Left lung (tissue), 10 donors: Measurements from ENCODE around the gene DPM1. TPM values are rescaled to one million over a fixed set of nuclear protein-coding genes. Genes with fewer than 3 reads are reported as not detected.

Experiments
- ATAC-seq: fragments of 200-7000 bp; cut with Tn5 transposase; one replicate; pipeline ENCODE4 v1.9.1; 2020; ENCODE audit warnings: moderate library complexity
- DNase-seq, 4 donors: peaks; one replicate each; pipeline ENCODE4 v3.0.0-alpha.2; 2013 to 2020
- H3K27ac ChIP-seq, 2 donors: fragments of 200-600 bp; sonication (generic) in 1 of 2; one replicate each; pipeline versions ENCODE4 v1.5.0 to v1.8.0; 2020 to 2021
- H3K27me3 ChIP-seq, 2 donors: fragments of 200-600 bp; sonication (generic) in 1 of 2; one replicate each; pipeline versions ENCODE4 v1.5.0 to v1.8.0; 2020 to 2021
- H3K36me3 ChIP-seq, 2 donors: fragments of 200-600 bp; sonication (generic) in 1 of 2; one replicate each; pipeline versions ENCODE4 v1.5.0 to v1.8.0; 2020 to 2021
- H3K4me1 ChIP-seq, 2 donors: fragments of 200-600 bp; one replicate each; pipeline ENCODE4 v1.8.0; 2021
- H3K4me3 ChIP-seq, 2 donors: fragments of 200-600 bp; sonication (generic) in 1 of 2; one replicate each; pipeline versions ENCODE4 v1.5.0 to v1.8.0; 2020 to 2021; ENCODE audit warnings: mild to moderate bottlenecking in 1 of 2
- H3K9me3 ChIP-seq, 2 donors: fragments of 200-600 bp; sonication (generic) in 1 of 2; one replicate each; pipeline versions ENCODE4 v1.5.0 to v1.8.0; 2020 to 2021
- CTCF ChIP-seq, 2 donors: fragments of 200-600 bp; sonication (generic) in 1 of 2; IDR thresholded peaks; one replicate each; pipeline versions ENCODE4 v1.5.0 to v1.8.0; 2021; ENCODE audit warnings: antibody characterized with exemption in 2 of 2
- intact Hi-C, 2 donors: fragments of 100-400 bp; cut with DNase I; formaldehyde crosslinking; loops; one replicate each; pipeline versions ENCODE4 v1.11.2 to v1.14.2; 2022
- polyA plus RNA-seq, 6 donors: library from polyadenylated mRNA; unstranded; fragments of 120-200 nt; gene quantifications; one replicate each; pipeline ENCODE4 v1.2.1, GENCODE V29; 2013; ENCODE audit not compliant: insufficient read length in 6 of 6
- total RNA-seq, 2 donors: library from RNA; stranded (reverse); fragmentation: NEBNext Ultra II Directional; extraction: Animal tissue kit (Norgen Biotek cat#: 25700); gene quantifications; one replicate each; pipeline ENCODE4 v1.2.1, GENCODE V29; 2021
- donor health status: DM: no; HTN: yes; CAD: no.
- donor health status: DM: no; HTN: no; CAD: no.

Gene DPM1
- total and polyA plus RNA-seq, 8 donors = 31.9 to 63.3 (median 56.4) TPM

- no peak for TF ChIP-seq CTCF (IDR thresholded peaks at IDR 0.05)
- H3K27ac ChIP-seq = no peak overlapping the region
- intact Hi-C loops = no loop called here
- H3K9me3 ChIP-seq = no peaks in the 10 kb centered on the region
- ATAC-seq (no peak), DNase-seq (no peak)
- H3K27me3 ChIP-seq = no peaks in the 10 kb centered on the region
- H3K4me3 ChIP-seq = no peak overlapping the region
- H3K4me1 ChIP-seq = no peaks in the 10 kb centered on the region
- H3K36me3 ChIP-seq = peaks cover 0 to 98% of the 10 kb centered on the region in 2 donors
These were observed 64.7 kb downstream of the DPM1 start for GRCh38 chr20:50893620-50894019.

- no peak overlapping the region for H3K27ac ChIP-seq
- no peak for DNase-seq
- no peak for TF ChIP-seq CTCF (IDR thresholded peaks at IDR 0.05)
- peaks cover 0 to 98% of the 10 kb centered on the region in 2 donors for H3K36me3 ChIP-seq
- ATAC-seq = no peak
- no peaks in the 10 kb centered on the region for H3K9me3 ChIP-seq
- no peaks in the 10 kb centered on the region for H3K4me1 ChIP-seq
- H3K4me3 ChIP-seq = no peak overlapping the region
- intact Hi-C loops = no loop called here
- H3K27me3 ChIP-seq = no peaks in the 10 kb centered on the region
These were observed 65.9 kb downstream of the DPM1 start for GRCh38 chr20:50892394-50892793.

- TF ChIP-seq CTCF (IDR thresholded peaks at IDR 0.05) = no peak
- Histone ChIP-seq H3K4me3 (no peak overlapping the region), H3K36me3 (peaks cover 0 to 91% of the 10 kb centered on the region in 2 donors), H3K27ac (no peak overlapping the region), H3K27me3 (no peaks in the 10 kb centered on the region), H3K9me3 (no peaks in the 10 kb centered on the region), H3K4me1 (no peaks in the 10 kb centered on the region)
- intact Hi-C loops = no loop called here
- ATAC-seq = no peak
- DNase-seq = no peak
These were observed 67.2 kb downstream of the DPM1 start for GRCh38 chr20:50891138-50891537.

GRCh38 chr20:50887576-50887975 is 70.8 kb downstream of the DPM1 start:
- no peak overlapping the region for H3K27ac ChIP-seq
- H3K27me3 ChIP-seq = no peaks in the 10 kb centered on the region
- TF ChIP-seq CTCF (IDR thresholded peaks at IDR 0.05) = no peak
- DNase-seq (peak in 1 of 4 donors; percentile 20), ATAC-seq (no peak)
- H3K36me3 ChIP-seq = peaks cover 0 to 57% of the 10 kb centered on the region in 2 donors
- H3K9me3 ChIP-seq = no peaks in the 10 kb centered on the region
- intact Hi-C loops = no loop called here
- H3K4me3 ChIP-seq = no peak overlapping the region
- H3K4me1 ChIP-seq = no peaks in the 10 kb centered on the region

- ATAC-seq (no peak), DNase-seq (no peak)
- H3K4me1 ChIP-seq = no peaks in the 10 kb centered on the region
- H3K27ac ChIP-seq = no peak overlapping the region
- no peaks in the 10 kb centered on the region for H3K9me3 ChIP-seq
- H3K4me3 ChIP-seq = no peak overlapping the region
- intact Hi-C loops = no loop called here
- TF ChIP-seq CTCF (IDR thresholded peaks at IDR 0.05) = no peak
- no peaks in the 10 kb centered on the region for H3K27me3 ChIP-seq
- H3K36me3 ChIP-seq = peaks cover 0 to 44% of the 10 kb centered on the region in 2 donors
These were observed 72.0 kb downstream of the DPM1 start for GRCh38 chr20:50886184-50886790.
